CD4-positive, alpha-beta T cell treated with Interleukin-1 beta for 1 hour (primary cell): ENCODE results near the gene CFDP1.

ENCODE experiments used
- DNase-seq, 2 donors: peaks; one replicate each; pipeline ENCODE4 v3.0.0-alpha.2; 2020 to 2022

CFDP1 gene

GRCh38 chr16:75248142-75248535, 185.2 kb downstream of the CFDP1 start:
- DNase-seq: no peak

- DNase-seq: no peak
Observed at GRCh38 chr16:75247249-75247648, 186.1 kb downstream of the CFDP1 start.

- DNase-seq: no peak
Observed at GRCh38 chr16:75246504-75247205, 186.6 kb downstream of the CFDP1 start.

- DNase-seq: no peak
Observed at GRCh38 chr16:75244844-75245758, 188.2 kb downstream of the CFDP1 start.

GRCh38 chr16:75244225-75244809, 189.0 kb downstream of the CFDP1 start:
- no peak for DNase-seq
